ENCODE data around the gene TMEM200A. TPM values are rescaled to one million over a fixed set of nuclear protein-coding genes. Genes with fewer than 3 reads are reported as not detected.

Gene TMEM200A
- polyA plus RNA-seq, 1 donor from 2014 or later = 31.3 TPM

GRCh38 chr6:130382872-130383490 lies 17.2 kb downstream of the TMEM200A start:
- Histone ChIP-seq H4K20me1 (ENCODE audit: insufficient read depth) (no peaks in the 10 kb centered on the region), H3K36me3 (ENCODE audit: insufficient read depth, low read length) (no peaks in the 10 kb centered on the region), H3F3A (ENCODE audit: insufficient read depth, low read length, poor library complexity, severe bottlenecking) (no peaks in the 10 kb centered on the region), H3K27ac (ENCODE audit: low read length) (no peak overlapping the region), H2AFZ (ENCODE audit: low read depth, low read length) (no peak overlapping the region), H3K9me2 (ENCODE audit: insufficient read depth, low read length) (no peaks in the 10 kb centered on the region), H3K9me3 (ENCODE audit: low read length) (no peaks in the 10 kb centered on the region), H3K79me2 (replicated peaks; ENCODE audit: insufficient read depth, low read length) (no peaks in the 10 kb centered on the region), H3K4me3 (ENCODE audit: low read length) (no peak overlapping the region), H3K4me2 (ENCODE audit: low read length) (no peak overlapping the region), H3K9ac (ENCODE audit: low read length) (no peak overlapping the region), H3K27me3 (ENCODE audit: insufficient read depth, low read depth, low read length) (no peaks in the 10 kb centered on the region)
- no peak for TF ChIP-seq SMC3 (conservative IDR thresholded peaks at IDR 0.05; ENCODE audit: poor library complexity)
- no peak for TF ChIP-seq RAD21 (conservative IDR thresholded peaks at IDR 0.05)
- TF ChIP-seq MXI1 (conservative IDR thresholded peaks at IDR 0.05; ENCODE audit: poor library complexity, severe bottlenecking) = no peak
- no peak for TF ChIP-seq REST (IDR thresholded peaks at IDR 0.05; ENCODE audit: borderline replicate concordance)
- TF ChIP-seq TAF1 (IDR thresholded peaks at IDR 0.05; ENCODE audit: low read depth) = no peak
- no peak for TF ChIP-seq EZH2 (IDR thresholded peaks at IDR 0.05; ENCODE audit: borderline replicate concordance, insufficient read depth, low read length, poor library complexity, severe bottlenecking)
- no peak for TF ChIP-seq CTCF (IDR thresholded peaks at IDR 0.05; ENCODE audit: poor library complexity, severe bottlenecking)
- no peak for TF ChIP-seq EP300 (conservative IDR thresholded peaks at IDR 0.05; ENCODE audit: poor library complexity, severe bottlenecking)
- TF ChIP-seq POLR2AphosphoS5 (IDR thresholded peaks at IDR 0.05) = no peak

- H2AFZ ChIP-seq (ENCODE audit: low read depth, low read length) = no peak overlapping the region
- H3K9ac ChIP-seq (ENCODE audit: low read length) = no peak overlapping the region
- H3K9me2 ChIP-seq (ENCODE audit: insufficient read depth, low read length) = no peaks in the 10 kb centered on the region
- H3K4me2 ChIP-seq (ENCODE audit: low read length) = no peak overlapping the region
- no peaks in the 10 kb centered on the region for H4K20me1 ChIP-seq (ENCODE audit: insufficient read depth)
- no peaks in the 10 kb centered on the region for H3F3A ChIP-seq (ENCODE audit: insufficient read depth, low read length, poor library complexity, severe bottlenecking)
- no peak overlapping the region for H3K27ac ChIP-seq (ENCODE audit: low read length)
- H3K9me3 ChIP-seq (ENCODE audit: low read length) = no peaks in the 10 kb centered on the region
- TF ChIP-seq CTCF (IDR thresholded peaks at IDR 0.05; ENCODE audit: poor library complexity, severe bottlenecking) = no peak
- TF ChIP-seq POLR2AphosphoS5 (IDR thresholded peaks at IDR 0.05) = no peak
- TF ChIP-seq MXI1 (conservative IDR thresholded peaks at IDR 0.05; ENCODE audit: poor library complexity, severe bottlenecking) = no peak
- TF ChIP-seq RAD21 (conservative IDR thresholded peaks at IDR 0.05) = no peak
- no peak for TF ChIP-seq REST (IDR thresholded peaks at IDR 0.05; ENCODE audit: borderline replicate concordance)
- no peak for TF ChIP-seq SMC3 (conservative IDR thresholded peaks at IDR 0.05; ENCODE audit: poor library complexity)
- TF ChIP-seq EZH2 (IDR thresholded peaks at IDR 0.05; ENCODE audit: borderline replicate concordance, insufficient read depth, low read length, poor library complexity, severe bottlenecking) = no peak
- TF ChIP-seq EP300 (conservative IDR thresholded peaks at IDR 0.05; ENCODE audit: poor library complexity, severe bottlenecking) = no peak
- TF ChIP-seq TAF1 (IDR thresholded peaks at IDR 0.05; ENCODE audit: low read depth) = no peak
- no peaks in the 10 kb centered on the region for H3K27me3 ChIP-seq (ENCODE audit: insufficient read depth, low read depth, low read length)
- no peak overlapping the region for H3K4me3 ChIP-seq (ENCODE audit: low read length)
- peaks cover 4% of the 10 kb centered on the region for H3K36me3 ChIP-seq (ENCODE audit: insufficient read depth, low read length)
- H3K79me2 ChIP-seq (replicated peaks; ENCODE audit: insufficient read depth, low read length) = no peaks in the 10 kb centered on the region
Measured at GRCh38 chr6:130385064-130385695, 19.4 kb downstream of the TMEM200A start.

All from neural cell (in vitro differentiated cells).